K562 (cell line): ENCODE data around the gene BIRC3. TPM values are rescaled to one million over a fixed set of nuclear protein-coding genes. Genes with fewer than 3 reads are reported as not detected.

Experiments used
- CBFA2T2 ChIP-seq: fragments of 450-650 bp; conservative IDR thresholded peaks from 2 replicates; pipeline ENCODE4 v1.6.1; 2017; ENCODE audit warnings: mild to moderate bottlenecking
- GATAD2A ChIP-seq: fragments of 450-650 bp; IDR thresholded peaks from 2 replicates; pipeline ENCODE4 v1.6.1; 2017
- HNRNPUL1 ChIP-seq: fragments of 200-400 bp; formaldehyde crosslinking; IDR thresholded peaks from 2 replicates; pipeline ENCODE4 v1.6.1; 2017; ENCODE audit warnings: low read length
- KAT2B ChIP-seq: IDR thresholded peaks from one replicate; pipeline ENCODE4 v1.6.1; 2012; ENCODE audit warnings: low read depth, mild to moderate bottlenecking, control low read depth, inconsistent platforms, low read length, moderate library complexity
- MEIS2 ChIP-seq: fragments of 450-650 bp; IDR thresholded peaks from 2 replicates; pipeline ENCODE4 v1.6.1; 2014; ENCODE audit warnings: mild to moderate bottlenecking; ENCODE audit not compliant: partially characterized antibody
- MYNN ChIP-seq, 2 experiments: sonication (generic); formaldehyde crosslinking in 1 of 2; IDR thresholded peaks; 2 replicates each; pipeline versions ENCODE4 v1.5.0 to v1.6.1; 2016 to 2020; ENCODE audit warnings: antibody characterized with exemption in 1 of 2, missing genetic modification reagents in 1 of 2
- NCOR1 ChIP-seq: fragments of 450-650 bp; IDR thresholded peaks from 2 replicates; pipeline ENCODE4 v1.6.1; 2016; ENCODE audit warnings: mild to moderate bottlenecking, moderate library complexity
- NFRKB ChIP-seq: fragments of 450-650 bp; IDR thresholded peaks from 2 replicates; pipeline ENCODE4 v1.6.1; 2016; ENCODE audit warnings: low read depth
- NFYB ChIP-seq: IDR thresholded peaks from 2 replicates; pipeline ENCODE4 v1.6.1; 2011; ENCODE audit warnings: mild to moderate bottlenecking, moderate library complexity; ENCODE audit not compliant: insufficient read length; ENCODE audit errors: extremely low read depth
- NR0B1 ChIP-seq: fragments of 450-650 bp; IDR thresholded peaks from one replicate; pipeline ENCODE4 v1.6.1; 2018; ENCODE audit warnings: mild to moderate bottlenecking, moderate library complexity; ENCODE audit not compliant: partially characterized antibody
- PCBP2 ChIP-seq: fragments of 200-400 bp; formaldehyde crosslinking; IDR thresholded peaks from 2 replicates; pipeline ENCODE4 v1.6.1; 2018; ENCODE audit warnings: low read length, low read depth, mild to moderate bottlenecking, moderate library complexity; ENCODE audit not compliant: poor library complexity, severe bottlenecking
- RBM22 ChIP-seq: fragments of 200-400 bp; formaldehyde crosslinking; IDR thresholded peaks from 2 replicates; pipeline ENCODE4 v1.6.1; 2018; ENCODE audit warnings: low read length, low read depth; ENCODE audit not compliant: poor library complexity, severe bottlenecking
- SPI1 ChIP-seq: IDR thresholded peaks from 2 replicates; pipeline ENCODE4 v1.6.1; 2011; ENCODE audit warnings: low read depth, low read length, control low read depth, borderline replicate concordance
- SREBF2 ChIP-seq: sonication (generic); formaldehyde crosslinking; IDR thresholded peaks from 2 replicates; pipeline ENCODE4 v1.4.0; 2020; ENCODE audit warnings: mild to moderate bottlenecking, missing genetic modification reagents
- STAG1 ChIP-seq: sonication (generic); formaldehyde crosslinking; IDR thresholded peaks from 2 replicates; pipeline ENCODE4 v1.5.0; 2020; ENCODE audit warnings: missing genetic modification reagents, borderline replicate concordance
- TOE1 ChIP-seq, 2 experiments: fragments of 450-650 bp in 1 of 2; sonication (generic) in 1 of 2; formaldehyde crosslinking in 1 of 2; IDR thresholded peaks; 2 replicates each; pipeline versions ENCODE4 v1.7.1 to v1.8.0; 2016 to 2022; ENCODE audit warnings: borderline replicate concordance in 2 of 2, mild to moderate bottlenecking in 2 of 2, antibody characterized with exemption in 1 of 2, inconsistent platforms in 1 of 2, low read depth in 1 of 2, missing genetic modification reagents in 1 of 2, moderate library complexity in 1 of 2
- ZNF146 ChIP-seq: IDR thresholded peaks from one replicate; pipeline ENCODE4 v1.6.1; 2018; ENCODE audit warnings: missing compliant biosample characterization; ENCODE audit not compliant: unreplicated experiment
- ZNF253 ChIP-seq: fragments of 250-450 bp; sonication (Bioruptor Pico); conservative IDR thresholded peaks from 2 replicates; pipeline ENCODE4 v1.6.1; 2021; ENCODE audit warnings: mild to moderate bottlenecking
- ZNF57 ChIP-seq: fragments of 450-650 bp; formaldehyde crosslinking; IDR thresholded peaks from 2 replicates; pipeline ENCODE4 v1.4.0; 2020; ENCODE audit warnings: mild to moderate bottlenecking, moderate library complexity
- polyA plus RNA-seq, 8 experiments: library from polyadenylated mRNA; depleted of rRNA in 4 of 8; stranded (reverse) in 5 of 8; unstranded in 3 of 8; fragments of >200 nt; fragmentation: Nextera tagmentation in 2 of 8; fragmentation: Illumina TruSeq in 1 of 8; extraction: Ambion mirVana in 2 of 8; extraction: Trizol in 1 of 8; gene quantifications; 2 replicates each; pipeline versions ENCODE4 v1.2.1 to v1.2.3, GENCODE V29; 2011 to 2014; ENCODE audit warnings: inconsistent platforms in 1 of 8, missing spikeins in 1 of 8
- total RNA-seq, 7 experiments: library from RNA; depleted of rRNA in 6 of 7; stranded (reverse); fragments of >200 nt in 6 of 7; fragmentation: Illumina TruSeq in 2 of 7; extraction: Trizol in 2 of 7; gene quantifications; 2 replicates each; pipeline versions ENCODE4 v1.2.1 to v1.2.3, GENCODE V29; 2011 to 2021; ENCODE audit warnings: low replicate concordance in 1 of 7
- TF ChIP-seq, protein P1 (sequence below): fragments of 450-650 bp; formaldehyde crosslinking; IDR thresholded peaks from 2 replicates; pipeline ENCODE4 v1.4.0; 2020; ENCODE audit warnings: mild to moderate bottlenecking, mixed read lengths
- TF ChIP-seq, protein P2 (sequence below): sonication (generic); formaldehyde crosslinking; IDR thresholded peaks from 2 replicates; pipeline ENCODE4 v1.8.1; 2022; ENCODE audit warnings: missing genetic modification reagents
- TF ChIP-seq, protein P3 (sequence below): sonication (generic); formaldehyde crosslinking; IDR thresholded peaks from 2 replicates; pipeline ENCODE4 v1.8.0; 2023; ENCODE audit warnings: mild to moderate bottlenecking, missing genetic modification reagents

BIRC3 gene
- total and polyA plus RNA-seq, 9 of the 15 experiments (the other 6 are each of a cell fraction or from before 2014, with no cell fraction given): 0.08 to 0.42 (median 0.18) TPM

GRCh38 chr11:102385085-102386007, 68.1 kb downstream of the BIRC3 start (continued):
- TF ChIP-seq NFYB: no peak
- TF ChIP-seq, protein P1, sequence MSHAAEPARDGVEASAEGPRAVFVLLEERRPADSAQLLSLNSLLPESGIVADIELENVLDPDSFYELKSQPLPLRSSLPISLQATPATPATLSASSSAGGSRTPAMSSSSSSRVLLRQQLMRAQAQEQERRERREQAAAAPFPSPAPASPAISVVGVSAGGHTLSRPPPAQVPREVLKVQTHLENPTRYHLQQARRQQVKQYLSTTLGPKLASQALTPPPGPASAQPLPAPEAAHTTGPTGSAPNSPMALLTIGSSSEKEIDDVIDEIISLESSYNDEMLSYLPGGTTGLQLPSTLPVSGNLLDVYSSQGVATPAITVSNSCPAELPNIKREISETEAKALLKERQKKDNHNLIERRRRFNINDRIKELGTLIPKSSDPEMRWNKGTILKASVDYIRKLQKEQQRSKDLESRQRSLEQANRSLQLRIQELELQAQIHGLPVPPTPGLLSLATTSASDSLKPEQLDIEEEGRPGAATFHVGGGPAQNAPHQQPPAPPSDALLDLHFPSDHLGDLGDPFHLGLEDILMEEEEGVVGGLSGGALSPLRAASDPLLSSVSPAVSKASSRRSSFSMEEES (CRISPR knock-in tag): no peak
- no peak for TF ChIP-seq KAT2B
- no peak for TF ChIP-seq TOE1 (IDR thresholded peaks at IDR 0.05; ENCODE audit: borderline replicate concordance)
- no peak for TF ChIP-seq TOE1 (CRISPR knock-in tag; IDR thresholded peaks at IDR 0.05; ENCODE audit: borderline replicate concordance, low read depth)
- no peak for TF ChIP-seq RBM22
- TF ChIP-seq NFRKB: no peak
- TF ChIP-seq ZNF253 (CRISPR knock-in tag): no peak
- no peak for TF ChIP-seq ZNF57 (CRISPR knock-in tag)
- peak; percentile 15 for TF ChIP-seq MEIS2
- peak; percentile 65 for TF ChIP-seq CBFA2T2
- TF ChIP-seq HNRNPUL1: no peak
- peak; percentile 71; the same call in 1 of the 2 replicates for TF ChIP-seq NCOR1
- peak; percentile 86; the same call in 1 of the 2 replicates for TF ChIP-seq SPI1
- no peak for TF ChIP-seq MYNN (IDR thresholded peaks at IDR 0.05)
- no peak for TF ChIP-seq MYNN (CRISPR knock-in tag; IDR thresholded peaks at IDR 0.05)
- TF ChIP-seq, protein P2, sequence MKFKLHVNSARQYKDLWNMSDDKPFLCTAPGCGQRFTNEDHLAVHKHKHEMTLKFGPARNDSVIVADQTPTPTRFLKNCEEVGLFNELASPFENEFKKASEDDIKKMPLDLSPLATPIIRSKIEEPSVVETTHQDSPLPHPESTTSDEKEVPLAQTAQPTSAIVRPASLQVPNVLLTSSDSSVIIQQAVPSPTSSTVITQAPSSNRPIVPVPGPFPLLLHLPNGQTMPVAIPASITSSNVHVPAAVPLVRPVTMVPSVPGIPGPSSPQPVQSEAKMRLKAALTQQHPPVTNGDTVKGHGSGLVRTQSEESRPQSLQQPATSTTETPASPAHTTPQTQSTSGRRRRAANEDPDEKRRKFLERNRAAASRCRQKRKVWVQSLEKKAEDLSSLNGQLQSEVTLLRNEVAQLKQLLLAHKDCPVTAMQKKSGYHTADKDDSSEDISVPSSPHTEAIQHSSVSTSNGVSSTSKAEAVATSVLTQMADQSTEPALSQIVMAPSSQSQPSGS (CRISPR knock-in tag): no peak
- TF ChIP-seq PCBP2: no peak
- TF ChIP-seq NR0B1: no peak
- 0 out of 2 replicates have a peak, but pooled peaks have one; percentile 20 for TF ChIP-seq GATAD2A
- no peak for TF ChIP-seq ZNF146 (CRISPR knock-in tag)
- no peak for TF ChIP-seq STAG1 (CRISPR knock-in tag)
- TF ChIP-seq, protein P3, sequence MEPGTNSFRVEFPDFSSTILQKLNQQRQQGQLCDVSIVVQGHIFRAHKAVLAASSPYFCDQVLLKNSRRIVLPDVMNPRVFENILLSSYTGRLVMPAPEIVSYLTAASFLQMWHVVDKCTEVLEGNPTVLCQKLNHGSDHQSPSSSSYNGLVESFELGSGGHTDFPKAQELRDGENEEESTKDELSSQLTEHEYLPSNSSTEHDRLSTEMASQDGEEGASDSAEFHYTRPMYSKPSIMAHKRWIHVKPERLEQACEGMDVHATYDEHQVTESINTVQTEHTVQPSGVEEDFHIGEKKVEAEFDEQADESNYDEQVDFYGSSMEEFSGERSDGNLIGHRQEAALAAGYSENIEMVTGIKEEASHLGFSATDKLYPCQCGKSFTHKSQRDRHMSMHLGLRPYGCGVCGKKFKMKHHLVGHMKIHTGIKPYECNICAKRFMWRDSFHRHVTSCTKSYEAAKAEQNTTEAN (CRISPR knock-in tag): no peak
- TF ChIP-seq SREBF2 (CRISPR knock-in tag): no peak
